ENCODE data around the gene FAM24B. TPM values are rescaled to one million over a fixed set of nuclear protein-coding genes. Genes with fewer than 3 reads are reported as not detected.
"Not testable (repeated sequence)": the region's sequence is repeated elsewhere in the genome, so short reads cannot be mapped to it uniquely, and the experiment has no call there.

Gene FAM24B, protein sequence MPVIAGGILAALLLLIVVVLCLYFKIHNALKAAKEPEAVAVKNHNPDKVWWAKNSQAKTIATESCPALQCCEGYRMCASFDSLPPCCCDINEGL
- polyA plus RNA-seq (ENCODE audit: insufficient read length in 4 of 4) = 1 to 10 TPM; 4.8 to 7.4 (median 6.6) TPM

DNA sequence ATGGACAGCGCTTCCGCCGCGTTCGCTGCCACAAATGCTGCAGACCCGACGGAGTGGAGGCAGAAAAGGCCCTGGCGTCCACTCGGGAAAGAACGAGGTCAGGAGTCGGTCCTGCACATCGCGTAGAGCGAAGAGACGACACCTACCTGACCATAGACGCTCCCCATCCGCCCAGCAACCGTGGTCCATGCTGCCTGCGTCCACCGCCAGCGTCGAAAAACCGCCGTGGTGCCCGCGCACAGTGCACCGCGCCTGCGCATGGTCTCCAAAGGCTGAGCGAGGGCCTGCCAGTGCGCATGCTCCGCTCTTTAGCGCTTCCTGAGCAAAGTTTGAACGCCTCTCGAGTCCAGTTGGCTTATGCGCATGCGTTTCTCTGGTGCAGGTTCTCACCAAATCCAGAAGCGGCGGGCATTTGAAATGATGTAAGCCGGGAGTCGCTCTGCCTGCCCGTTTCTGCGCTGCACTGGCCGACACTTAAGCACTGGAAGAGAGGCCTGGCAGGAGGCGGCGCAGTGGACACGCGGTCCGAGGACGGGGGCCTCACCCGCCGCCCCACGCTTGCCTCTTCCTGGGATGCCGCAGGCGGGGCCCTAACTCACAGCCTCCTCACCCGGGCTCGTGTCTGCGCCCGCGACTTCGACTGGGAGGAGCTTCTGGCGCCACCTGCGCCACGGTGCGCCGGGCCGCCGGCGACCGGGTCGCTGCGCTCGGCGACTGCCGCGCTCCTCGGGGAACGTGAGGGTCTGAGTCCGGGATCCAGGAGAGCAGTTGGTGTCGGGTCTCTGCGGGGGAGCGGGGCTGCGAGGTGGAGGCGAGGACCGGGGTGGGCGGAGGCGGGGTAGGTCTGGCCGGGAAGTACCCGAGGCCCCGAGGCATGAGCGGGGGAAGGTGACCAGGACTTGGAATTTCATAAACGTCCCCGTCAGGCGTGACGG is at the start of gene FAM24B:
FAM24B (minus strand) TSS at position 243 of the 935 bp plus-strand sequence. CDS start 29,066 bp downstream, outside the sequence.
- DNase-seq (ENCODE audit: low read depth in 4 of 4, low spot score in 2 of 4) = peak; percentile 91 to 98 (median 94)

DNA sequence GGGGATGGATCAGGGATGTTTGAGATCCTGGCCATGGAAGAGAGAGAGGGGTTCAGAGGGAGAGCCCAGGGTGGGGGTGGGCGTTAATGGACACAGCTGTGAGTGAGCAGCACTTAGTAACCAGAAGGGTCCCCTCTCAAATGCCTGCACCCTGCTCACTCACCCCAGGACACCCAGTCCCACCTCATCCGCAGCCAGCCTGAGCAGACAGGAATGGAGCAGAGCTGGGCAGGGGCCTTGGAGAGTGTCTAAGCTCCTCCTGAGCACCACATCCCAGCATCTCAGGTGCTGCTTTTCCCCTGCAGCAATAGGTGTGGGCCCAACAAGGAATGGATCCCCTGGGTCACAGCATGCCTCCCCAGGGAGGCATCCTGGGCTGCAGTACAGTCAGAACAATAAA is 36.3 kb upstream of the FAM24B start:
- DNase-seq (ENCODE audit: low read depth in 4 of 4, low spot score in 2 of 4) = no peak

DNA sequence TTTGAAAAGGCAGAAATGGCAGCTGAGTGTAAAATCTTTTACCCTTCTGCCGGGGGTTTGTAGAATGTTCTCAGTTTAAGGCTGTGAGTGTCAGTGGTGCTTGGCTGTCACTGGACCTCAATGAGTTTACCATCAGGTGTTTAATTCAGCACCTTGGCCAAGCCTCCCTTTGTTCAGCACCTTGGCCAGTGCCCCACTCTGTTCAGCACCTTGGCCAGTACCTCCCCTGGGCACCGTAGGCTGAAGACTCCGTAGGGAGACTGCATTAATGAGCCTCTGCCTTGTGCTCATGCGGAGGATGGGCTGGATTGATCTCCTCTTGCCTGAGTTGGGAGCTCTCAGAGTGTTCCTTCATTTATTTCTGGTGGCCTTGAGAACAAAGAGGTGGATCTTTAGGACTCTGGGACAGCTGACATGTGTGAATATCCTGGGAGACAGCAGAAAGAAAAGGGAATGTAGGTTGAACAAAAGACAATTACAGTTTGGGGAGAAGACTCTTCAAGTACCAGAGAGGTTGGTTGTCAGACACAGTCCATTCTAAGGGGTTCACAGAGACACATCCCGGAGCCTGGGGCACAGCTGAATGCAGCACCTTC is 32.6 kb upstream of the FAM24B start:
- peak; percentile 41 to 67 (median 48) for DNase-seq (ENCODE audit: low read depth in 4 of 4, low spot score in 2 of 4)

DNA sequence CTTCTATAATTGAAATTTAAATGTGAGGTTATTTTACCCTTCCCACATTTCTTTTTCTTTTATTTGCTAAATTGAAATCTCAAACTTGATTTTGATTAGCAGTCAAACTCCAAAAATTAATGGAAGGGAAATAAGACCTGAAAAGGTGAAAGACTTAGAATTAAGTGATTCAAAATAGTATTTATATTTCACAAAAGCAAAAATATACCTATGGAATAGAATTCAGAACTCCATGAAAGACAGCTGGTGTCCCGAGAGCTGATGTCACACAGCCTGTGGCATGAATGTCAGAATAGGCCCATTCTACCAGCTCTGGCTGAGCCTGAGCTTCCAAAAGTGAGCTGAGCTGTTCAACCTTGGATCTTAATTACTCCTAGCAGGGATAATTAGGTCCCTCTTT is 30.9 kb upstream of the FAM24B start, which contains the start of gene FAM24A:
FAM24A (plus strand) TSS at position 301 of the 400 bp plus-strand sequence. CDS start 1,025 bp downstream, outside the sequence.
- DNase-seq (ENCODE audit: low read depth in 4 of 4, low spot score in 2 of 4) = no peak

DNA sequence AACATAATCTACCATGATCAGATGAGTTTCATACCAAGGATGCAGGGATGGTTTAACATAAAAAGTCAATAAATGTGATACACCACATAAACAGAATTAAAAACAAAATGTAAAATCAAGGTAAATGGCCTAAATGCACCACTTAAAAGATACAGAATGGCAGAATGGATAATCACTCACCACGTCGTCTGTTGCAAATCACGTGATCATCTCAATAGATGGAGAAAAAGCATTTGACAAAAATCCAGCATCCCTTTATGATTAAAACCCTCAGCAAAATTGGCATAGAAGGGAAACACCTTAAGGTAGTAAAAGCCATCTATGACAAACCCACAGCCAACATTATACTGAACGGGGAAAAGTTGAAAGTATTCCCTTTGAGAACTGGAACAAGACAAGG is 24.5 kb upstream of the FAM24B start:
- not testable (repeated sequence) for DNase-seq (ENCODE audit: low read depth in 4 of 4, low spot score in 2 of 4)

DNA sequence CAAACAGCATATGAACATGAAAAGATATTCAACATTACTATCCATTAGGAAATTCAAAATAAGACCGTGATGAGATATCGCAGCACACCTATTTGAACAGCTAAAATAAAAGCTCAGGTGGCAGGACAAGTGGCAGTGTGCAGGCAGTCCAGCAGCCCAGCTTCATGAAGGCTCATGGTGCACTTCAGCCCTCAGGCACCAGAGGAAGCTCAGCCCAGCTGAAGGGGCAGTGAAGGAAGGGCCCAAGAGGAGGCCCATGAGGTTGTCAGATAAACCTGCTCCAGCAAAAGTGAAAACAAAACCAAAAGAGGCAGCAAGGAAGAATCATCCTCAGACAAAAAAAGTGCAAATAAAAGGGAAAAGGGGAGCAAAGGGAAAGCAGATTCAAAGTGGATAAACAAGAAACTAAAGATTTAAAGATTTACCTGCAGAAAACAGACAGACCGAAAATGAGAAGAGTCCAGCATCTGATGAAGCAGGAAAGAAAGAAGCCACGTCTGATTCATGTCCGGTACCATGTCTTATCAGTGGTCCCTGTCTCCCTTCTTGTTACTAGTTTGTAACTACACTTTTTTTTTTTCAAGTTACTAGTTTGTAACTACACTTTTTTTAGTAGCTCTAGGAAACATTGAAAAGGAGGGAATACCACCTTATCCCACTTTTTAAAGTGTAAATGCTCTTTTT is 15.0 kb upstream of the FAM24B start:
- no peak for DNase-seq (ENCODE audit: low read depth in 4 of 4, low spot score in 2 of 4)

DNA sequence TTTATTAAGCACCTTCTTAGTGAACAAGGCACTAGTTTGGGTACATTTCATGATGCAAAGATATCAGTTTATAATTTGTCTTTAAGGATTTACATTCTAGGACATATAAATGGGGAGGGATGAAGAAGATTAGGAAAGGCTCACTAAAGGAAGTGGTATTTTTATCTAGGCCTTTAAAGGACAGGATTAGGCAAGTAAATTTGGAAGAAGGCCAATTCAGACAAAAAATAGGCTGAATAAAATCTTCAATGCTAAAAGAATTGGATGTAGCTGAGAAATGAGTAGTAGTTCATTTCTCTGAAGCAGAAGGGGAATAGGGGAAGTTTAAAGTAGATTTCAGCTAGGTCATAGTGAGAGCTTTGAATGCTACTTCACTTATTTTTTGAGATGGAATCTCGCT is 4.8 kb upstream of the FAM24B start:
- DNase-seq (ENCODE audit: low read depth in 4 of 4, low spot score in 2 of 4) = no peak

DNA sequence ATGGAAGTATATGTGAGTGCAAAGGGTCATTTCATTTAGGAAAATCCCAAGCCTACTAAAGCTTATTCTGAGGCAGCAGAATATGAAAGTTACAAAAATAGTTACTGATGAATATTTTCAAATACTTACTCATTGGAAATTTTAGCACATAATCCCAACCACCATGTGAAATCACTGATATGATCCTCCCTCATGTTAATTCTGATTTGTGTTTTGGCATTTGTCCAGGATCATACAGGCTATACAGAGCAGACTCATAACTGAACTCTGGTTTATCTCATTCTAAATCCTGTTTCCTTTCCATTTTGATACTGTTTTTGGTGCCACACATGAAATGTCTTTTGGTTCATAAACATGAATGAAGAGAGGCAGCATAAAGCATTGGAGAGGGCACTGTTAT is 3.4 kb upstream of the FAM24B start:
- no peak for DNase-seq (ENCODE audit: low read depth in 4 of 4, low spot score in 2 of 4)

DNA sequence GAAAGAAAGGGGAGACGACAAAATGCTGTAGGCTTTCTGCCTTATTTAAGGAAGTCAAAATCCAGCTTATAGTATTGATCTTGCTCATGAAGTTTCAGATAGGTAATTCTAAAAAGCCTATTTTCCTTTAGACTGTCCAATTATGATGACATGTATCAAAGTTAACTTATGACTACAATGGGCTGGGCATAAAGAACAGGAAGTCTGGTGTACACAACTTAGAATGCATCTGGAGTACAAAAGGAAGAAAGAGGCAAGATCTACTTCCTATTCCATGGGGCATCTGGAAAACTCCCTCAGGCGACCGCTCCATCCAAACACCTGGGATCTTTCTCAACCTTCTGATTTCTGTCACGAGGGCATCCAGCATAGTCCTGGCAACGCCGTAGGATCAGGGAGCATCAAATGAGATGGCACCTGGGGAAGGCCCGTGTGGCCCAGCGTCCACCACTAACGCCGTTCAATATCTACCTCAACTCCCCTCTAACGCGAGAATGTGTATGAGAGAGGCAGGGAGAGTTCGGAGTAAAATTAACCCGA is 512 bp downstream of the FAM24B start:
- DNase-seq (ENCODE audit: low read depth in 4 of 4, low spot score in 2 of 4) = peak in 1 of 4 donors; percentile 1

DNA sequence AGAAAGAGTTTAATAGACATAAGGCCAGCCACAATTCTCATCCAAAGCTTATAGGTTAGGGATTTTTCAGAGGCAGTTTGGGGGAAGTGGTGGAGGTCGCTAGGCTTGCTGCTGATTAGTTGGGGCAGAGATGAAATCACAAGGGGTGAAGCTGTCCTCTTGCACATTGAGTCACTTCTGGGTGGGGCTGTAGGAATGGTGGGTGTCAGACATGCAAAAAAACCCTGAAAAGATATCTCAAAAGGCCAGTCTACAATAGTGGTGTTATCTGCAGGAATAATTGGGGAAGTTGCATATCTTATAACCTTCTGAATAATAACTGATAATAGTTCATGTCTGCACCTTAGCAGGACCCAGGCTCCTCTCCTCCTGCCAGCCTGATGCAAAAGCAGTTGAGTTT is 2.1 kb downstream of the FAM24B start:
- no peak for DNase-seq (ENCODE audit: low read depth in 4 of 4, low spot score in 2 of 4)

DNA sequence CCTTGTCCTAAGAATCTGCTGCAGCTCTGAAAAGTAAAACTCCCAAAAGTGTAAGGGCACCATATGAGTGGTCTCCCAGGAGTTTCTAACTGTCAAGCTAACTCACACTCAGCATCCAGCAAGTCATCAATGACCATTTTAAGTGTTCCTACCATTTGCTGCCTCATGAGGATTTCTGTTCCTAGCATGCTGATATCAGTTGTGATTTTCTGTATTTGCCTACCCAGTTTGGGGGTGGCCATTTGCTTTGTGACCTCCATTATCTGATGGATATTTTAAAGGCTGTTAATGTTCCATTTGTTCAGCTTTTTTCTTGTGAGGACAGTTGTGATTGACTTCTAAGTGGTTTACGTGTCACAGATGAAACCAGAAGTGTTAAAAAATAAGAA is 2.9 kb downstream of the FAM24B start:
- no peak for DNase-seq (ENCODE audit: low read depth in 4 of 4, low spot score in 2 of 4)

DNA sequence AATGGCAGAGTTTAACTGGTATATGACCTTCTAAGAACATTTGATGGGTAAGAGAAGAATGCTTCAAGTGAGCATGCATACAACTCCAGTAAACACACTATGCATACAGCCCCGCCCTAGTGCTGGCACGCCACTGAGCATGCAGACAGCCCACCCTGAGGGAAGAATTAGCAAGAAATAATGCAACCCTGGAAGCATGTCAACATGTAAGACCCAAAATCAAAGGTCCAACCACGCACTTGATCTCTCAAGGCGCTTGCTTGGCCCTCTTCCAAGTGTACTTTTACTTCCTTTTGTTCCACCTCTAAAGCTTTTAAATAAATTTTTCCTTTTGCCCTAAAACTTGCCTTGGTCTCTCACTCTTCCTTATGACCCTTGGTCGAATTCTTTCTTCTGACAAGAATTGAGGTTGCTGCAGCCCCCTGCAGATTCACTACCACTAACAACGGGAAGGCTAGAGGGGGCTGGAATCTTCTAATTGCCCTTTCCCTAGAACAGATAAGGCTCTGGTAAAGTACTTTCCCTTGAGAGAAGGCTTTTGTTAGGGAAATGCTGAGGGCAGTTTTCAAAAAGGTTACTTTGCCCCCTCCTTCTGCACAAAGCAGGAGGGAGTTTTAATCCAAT is 3.4 kb downstream of the FAM24B start:
- DNase-seq (ENCODE audit: low read depth in 4 of 4, low spot score in 2 of 4) = no peak

DNA sequence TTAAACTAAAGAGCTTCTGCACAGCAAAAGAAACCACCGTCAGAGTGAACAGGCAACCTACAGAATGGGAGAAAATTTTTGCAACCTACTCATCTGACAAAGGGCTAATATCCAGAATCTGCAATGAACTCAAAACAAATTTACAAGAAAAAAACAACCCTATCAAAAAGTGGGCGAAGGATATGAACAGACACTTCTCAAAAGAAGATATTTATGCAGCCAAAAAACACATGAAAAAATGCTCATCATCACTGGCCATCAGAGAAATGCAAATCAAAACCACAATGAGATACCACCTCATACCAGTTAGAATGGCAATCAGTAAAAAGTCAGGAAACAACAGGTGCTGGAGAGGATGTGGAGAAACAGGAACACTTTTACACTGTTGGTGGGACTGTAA is 7.4 kb downstream of the FAM24B start:
- not testable (repeated sequence) for DNase-seq (ENCODE audit: low read depth in 4 of 4, low spot score in 2 of 4)

DNA sequence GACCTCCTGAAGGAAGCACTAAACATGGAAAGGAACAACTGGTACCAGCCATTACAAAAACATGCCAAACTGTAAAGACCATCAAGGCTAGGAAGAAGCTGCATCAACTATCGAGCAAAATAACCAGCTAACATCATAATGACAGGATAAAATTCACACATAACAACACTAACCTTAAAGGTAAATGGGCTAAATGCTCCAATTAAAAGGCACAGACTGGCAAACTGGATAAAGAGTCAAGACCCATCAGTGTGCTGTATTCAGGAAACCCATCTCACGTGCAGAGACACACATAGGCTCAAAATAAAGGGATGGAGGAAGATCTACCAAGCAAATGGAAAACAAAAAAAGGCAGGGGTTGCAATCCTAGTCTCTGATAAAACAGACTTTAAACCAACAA is 10.6 kb downstream of the FAM24B start:
- DNase-seq (ENCODE audit: low read depth in 4 of 4, low spot score in 2 of 4) = not testable (repeated sequence)

DNA sequence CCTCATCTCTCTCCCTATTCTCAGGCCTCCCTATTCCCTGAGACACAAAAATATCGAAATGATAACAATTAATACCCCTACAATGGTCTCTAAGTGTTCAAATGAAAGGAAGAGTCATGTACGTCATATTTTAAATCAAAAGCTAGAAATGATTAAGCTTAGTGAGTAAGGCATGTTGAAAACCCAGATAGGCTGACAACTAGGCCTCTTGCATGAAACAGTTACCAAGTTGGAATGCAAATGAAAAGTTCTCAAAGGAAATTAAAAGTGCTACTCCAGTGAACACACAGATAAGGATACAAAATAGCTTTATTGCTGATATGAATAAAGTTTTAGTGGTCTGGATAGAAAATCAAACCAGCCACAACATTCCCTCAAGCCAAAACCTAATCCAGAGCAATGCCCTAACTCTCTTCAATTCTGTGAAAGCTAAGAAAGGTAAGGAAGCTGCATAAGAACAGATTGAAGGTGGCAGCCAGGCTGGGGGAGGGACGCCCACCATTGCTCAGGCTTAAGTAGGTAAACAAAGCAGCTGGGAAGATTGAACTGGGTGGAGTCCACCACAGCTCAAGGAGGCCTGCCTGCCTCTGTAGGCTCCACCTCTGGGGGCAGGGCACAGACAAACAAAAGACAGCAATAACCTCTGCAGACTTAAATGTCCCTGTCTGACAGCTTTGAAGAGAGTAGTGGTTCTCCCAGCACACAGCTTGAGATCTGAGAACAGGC is 12.5 kb downstream of the FAM24B start:
- DNase-seq (ENCODE audit: low read depth in 4 of 4, low spot score in 2 of 4) = not testable (repeated sequence)

DNA sequence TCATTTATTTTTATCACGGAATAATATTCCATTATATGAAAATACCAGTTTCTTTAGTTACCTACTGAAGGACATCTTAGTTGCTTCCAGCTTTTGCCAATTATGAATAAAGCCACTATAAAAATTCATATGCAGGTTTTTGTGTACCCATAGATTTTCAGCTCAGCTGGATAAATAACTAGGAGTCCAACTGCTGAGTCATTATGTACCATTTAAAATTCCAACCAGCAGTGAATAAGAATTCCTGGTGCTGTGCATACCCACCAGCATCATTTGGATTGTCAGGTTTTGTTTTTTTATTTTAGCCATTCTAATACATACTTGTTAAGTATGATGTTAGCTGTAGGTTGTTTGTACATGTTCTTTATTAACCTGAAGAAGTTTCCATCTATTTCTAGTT is 14.5 kb downstream of the FAM24B start:
- no peak for DNase-seq (ENCODE audit: low read depth in 4 of 4, low spot score in 2 of 4)

DNA sequence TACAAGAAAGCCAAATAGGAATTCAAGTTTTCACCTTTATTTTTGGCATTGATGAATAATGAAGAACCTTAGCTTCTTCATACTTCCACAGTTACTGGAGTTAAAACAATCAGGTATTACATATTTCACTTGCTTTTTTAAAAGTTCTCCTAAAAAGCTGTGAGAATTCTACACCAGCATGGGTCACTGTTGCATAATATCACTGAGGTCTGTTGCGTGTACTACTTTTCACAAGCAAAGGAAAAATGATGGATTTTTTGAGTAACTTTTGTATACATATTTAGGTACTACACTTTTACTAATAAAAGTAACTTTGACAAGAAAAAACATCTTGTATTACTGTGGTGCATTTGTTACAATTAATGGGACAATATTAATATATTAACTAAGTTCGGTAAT is 15.2 kb downstream of the FAM24B start:
- no peak for DNase-seq (ENCODE audit: low read depth in 4 of 4, low spot score in 2 of 4)

DNA sequence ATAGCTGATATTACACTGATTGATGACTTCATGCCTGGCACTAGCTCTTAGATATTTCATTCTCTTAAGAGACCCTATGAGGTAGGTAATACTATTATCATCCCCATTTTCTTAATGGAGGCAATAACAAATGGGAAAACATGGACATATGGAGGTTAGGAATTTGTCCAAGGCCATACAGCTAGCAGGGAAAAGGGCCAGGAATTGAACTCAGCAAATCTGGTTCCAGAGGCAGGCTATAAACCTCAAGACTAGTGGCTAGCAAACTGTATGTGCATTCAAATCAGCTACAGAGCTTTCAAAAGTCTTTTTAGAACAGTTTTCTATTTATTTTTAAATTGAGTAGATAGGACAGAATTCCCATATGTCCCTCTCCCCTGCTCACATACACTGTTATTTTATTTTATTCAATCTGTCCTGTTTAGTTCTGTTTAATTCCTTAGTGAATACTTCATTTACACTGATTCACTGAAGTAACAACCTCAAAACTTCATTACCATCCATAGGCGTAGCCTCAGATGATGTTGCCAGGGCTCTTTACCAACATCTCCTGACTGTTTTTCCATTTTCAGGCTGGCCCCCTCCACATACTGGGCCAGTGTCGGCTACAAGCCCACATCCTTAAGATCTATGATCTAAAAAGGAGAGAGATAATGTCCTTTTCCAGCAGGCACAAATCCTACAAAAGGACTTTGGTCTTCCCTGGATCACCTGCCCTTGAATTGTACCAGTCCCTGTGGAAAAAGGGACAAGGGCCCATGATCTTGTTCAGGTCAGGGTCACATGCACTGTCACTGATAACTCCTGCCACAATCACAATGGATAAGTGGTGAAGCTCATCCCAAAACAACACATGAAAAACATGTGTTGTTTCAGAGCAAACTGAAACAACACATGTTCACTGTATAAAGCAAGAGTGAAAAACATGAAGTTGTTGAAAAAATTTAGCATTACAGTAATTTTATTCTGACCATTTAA is 15.9 kb downstream of the FAM24B start:
- DNase-seq (ENCODE audit: low read depth in 4 of 4, low spot score in 2 of 4) = no peak

Data from left renal cortex interstitium (tissue), 4 donors.